GM19238 (cell line): ENCODE data around the gene DUSP9.
"Not testable (repeated sequence)": the region's sequence is repeated elsewhere in the genome, so short reads cannot be mapped to it uniquely, and the experiment has no call there.

Source experiments
- DNase-seq: peaks from one replicate; pipeline ENCODE4 v3.0.0; 2011; ENCODE audit warnings: low spot score; ENCODE audit not compliant: insufficient read length

The DUSP9 gene

DNA sequence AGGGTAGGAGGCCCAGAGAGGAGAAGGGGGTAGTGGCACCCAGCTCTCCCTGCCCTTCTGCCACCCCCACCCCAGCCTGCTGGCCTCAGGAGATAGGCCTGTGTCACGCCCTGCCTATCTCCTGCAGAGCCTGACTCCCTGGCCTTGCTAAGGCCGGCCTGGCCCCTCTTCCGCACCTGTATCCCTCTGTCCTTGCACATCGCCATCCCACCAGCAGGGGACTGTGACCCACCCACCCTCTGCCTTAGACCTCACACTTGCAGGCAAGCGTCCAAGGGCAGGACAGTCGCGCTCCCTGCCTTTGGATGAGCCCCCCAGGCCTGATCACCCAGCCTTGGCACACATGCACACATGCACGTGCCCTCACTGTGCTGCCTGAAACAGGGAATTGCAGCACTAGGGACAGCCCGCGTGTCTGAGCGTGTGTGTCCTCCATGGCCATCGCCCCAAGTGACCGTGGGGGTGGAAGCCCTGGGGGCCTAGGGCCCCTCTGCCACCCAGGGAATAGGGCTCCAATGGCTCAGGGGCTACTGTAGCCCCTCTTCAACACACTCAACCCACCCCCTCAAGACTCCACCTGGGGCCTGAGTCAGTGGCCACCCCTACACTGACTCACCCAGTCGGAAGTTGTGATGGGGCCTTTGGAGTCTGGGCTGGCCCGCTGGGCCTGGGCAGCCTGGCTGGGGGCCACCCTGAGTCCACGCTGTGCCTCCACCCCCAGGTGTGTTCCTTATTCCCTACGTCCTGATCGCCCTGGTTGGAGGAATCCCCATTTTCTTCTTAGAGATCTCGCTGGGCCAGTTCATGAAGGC lies 42.9 kb downstream of the DUSP9 start:
- no peak for DNase-seq

GRCh38 chrX:153690466-153690865 lies 43.5 kb downstream of the DUSP9 start:
- DNase-seq, result no peak

DNA sequence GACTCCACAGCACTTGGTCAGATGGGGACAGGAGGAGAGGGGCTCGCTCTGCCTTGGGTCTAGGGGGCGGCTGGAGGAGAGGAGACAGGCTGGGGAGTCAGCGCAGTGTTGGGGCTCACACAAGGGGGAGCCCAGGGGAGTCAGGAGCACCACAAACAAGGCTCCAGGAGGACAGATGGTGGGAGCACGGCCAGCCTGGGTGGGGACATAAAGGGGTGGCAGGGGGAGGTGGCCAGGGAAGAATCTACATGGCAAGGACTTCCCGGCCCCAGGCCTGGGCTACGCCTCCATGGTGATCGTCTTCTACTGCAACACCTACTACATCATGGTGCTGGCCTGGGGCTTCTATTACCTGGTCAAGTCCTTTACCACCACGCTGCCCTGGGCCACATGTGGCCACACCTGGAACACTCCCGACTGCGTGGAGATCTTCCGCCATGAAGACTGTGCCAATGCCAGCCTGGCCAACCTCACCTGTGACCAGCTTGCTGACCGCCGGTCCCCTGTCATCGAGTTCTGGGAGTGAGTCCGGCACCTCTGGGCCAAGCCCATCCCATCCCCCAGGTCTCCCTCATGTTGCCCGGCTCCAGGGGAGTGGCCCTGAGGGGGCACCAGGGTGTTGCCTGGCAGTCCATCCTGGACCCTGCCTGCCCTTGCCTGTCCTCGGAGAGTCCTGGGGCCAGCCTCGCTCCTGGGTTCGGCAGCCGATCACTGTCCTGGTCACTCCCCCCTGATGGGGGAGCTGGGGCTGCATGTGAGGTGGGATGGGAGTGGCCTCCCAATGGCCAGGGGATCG lies 44.2 kb downstream of the DUSP9 start:
- not testable (repeated sequence) for DNase-seq

DNA sequence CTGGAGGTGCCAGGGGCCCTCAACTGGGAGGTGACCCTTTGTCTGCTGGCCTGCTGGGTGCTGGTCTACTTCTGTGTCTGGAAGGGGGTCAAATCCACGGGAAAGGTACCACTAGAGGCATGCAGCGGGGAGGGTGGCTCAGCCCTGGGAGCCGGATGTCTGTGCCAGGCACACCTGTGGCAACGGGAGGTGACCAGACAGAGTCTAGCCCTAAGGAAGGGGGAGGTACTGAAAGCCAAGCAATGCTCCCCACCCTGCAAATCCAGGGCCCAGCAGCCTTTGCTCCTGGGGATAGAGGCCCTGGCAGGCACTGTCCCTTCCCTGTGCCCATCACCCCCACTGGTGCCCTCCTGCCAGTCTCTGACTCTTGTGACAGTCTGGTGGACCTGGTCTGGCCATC lies 45.0 kb downstream of the DUSP9 start:
- no peak for DNase-seq

GRCh38 chrX:153692611-153693156 lies 45.7 kb downstream of the DUSP9 start:
- no peak for DNase-seq

- DNase-seq, result no peak
These were observed 46.4 kb downstream of the DUSP9 start for GRCh38 chrX:153693216-153694086.

DNA sequence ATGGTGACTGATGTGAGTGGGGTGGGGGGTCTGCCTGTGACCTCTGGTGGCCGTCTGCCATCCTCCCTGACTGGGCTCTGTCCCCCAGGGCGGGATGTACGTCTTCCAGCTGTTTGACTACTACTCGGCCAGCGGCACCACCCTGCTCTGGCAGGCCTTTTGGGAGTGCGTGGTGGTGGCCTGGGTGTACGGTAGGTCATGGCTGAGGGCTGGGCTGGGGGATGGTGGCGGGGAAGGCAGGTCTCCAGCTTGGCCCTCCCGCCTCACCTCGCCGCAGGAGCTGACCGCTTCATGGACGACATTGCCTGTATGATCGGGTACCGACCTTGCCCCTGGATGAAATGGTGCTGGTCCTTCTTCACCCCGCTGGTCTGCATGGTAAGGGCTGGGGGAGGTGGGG lies 47.3 kb downstream of the DUSP9 start:
- not testable (repeated sequence) for DNase-seq

DNA sequence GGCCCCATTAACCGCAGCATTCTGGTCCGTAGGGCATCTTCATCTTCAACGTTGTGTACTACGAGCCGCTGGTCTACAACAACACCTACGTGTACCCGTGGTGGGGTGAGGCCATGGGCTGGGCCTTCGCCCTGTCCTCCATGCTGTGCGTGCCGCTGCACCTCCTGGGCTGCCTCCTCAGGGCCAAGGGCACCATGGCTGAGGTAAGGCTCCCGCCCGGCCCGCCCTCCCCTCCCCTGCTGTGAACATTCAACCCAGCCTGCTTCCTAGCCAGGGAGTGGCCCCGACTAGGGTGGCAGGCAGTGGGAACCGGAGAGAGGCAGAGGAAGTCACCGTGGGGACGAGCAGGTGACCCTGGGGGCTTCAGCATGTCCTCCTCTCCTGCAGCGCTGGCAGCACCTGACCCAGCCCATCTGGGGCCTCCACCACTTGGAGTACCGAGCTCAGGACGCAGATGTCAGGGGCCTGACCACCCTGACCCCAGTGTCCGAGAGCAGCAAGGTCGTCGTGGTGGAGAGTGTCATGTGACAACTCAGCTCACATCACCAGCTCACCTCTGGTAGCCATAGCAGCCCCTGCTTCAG lies 47.8 kb downstream of the DUSP9 start:
- no peak for DNase-seq

DNA sequence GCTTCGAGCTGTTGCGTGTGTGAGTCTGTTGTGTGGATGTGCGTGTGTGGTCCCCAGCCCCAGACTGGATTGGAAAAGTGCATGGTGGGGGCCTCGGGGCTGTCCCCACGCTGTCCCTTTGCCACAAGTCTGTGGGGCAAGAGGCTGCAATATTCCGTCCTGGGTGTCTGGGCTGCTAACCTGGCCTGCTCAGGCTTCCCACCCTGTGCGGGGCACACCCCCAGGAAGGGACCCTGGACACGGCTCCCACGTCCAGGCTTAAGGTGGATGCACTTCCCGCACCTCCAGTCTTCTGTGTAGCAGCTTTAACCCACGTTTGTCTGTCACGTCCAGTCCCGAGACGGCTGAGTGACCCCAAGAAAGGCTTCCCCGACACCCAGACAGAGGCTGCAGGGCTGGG lies 49.1 kb downstream of the DUSP9 start:
- no peak for DNase-seq

GRCh38 chrX:153696538-153696937 lies 49.5 kb downstream of the DUSP9 start:
- DNase-seq, result not testable (repeated sequence)

DNA sequence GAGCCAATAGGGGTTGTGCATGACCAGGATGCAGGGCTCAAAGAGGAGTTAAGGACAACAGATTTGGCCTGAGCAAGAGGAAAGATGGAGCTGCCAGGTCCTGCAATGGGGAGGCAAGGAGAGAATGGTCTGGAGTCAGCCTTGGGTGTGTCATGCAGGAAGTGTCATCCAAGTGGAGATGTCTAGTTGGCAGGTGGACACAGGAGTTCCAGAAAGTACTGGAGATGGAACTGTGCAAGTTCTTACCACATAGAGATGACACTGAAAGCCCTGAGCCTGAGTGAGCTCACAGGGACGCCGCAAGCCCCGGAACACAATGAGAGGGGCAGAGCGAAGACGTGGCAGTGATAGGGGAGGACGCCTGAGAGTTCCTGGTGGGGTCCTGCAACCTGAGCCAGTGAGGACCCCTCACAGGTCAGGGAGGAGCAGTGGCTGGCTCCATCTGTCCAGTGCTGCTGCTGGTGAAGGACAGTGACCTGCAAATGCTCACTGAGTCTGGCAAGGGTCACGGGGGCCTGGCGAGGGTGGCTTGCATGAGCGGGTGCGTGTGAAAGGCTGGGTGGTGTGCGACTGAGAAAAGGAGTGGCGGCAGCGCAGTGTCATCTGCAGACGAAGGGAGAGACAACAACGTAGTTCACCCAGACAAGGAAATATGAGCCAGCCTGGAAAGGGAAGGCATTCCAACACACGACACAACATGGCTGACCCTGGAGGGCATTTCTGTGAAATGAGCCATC lies 50.2 kb downstream of the DUSP9 start:
- DNase-seq, result not testable (repeated sequence)

- DNase-seq, result no peak
These were observed 51.2 kb downstream of the DUSP9 start for GRCh38 chrX:153697924-153698865.

DNA sequence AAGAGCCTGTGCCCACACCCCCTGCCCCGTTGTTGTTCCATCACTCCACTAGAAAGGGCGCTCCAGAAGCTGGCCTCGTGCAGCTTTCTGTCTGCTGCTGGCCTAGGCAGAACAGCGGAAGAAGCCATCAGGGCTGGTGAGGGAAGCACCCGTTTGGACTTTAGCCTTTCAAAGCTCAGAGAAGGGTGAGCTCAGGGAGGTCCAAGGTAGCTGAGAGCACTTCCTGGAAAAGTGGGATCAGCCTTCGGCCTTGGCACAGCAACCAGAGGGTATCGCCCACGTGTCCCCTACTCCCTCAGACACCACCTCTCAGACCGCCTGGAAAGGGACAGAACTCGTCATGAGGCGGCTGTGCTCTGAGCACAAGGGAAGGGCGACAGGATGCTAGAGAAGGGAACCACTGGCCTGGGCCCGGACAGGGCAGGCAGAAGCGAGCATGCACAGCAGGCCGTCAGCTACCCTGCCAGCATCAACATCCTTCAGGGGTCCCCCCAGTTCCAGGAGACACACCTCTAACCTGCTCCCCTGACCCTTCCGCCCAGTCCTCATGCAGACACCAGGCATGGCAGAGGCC lies 52.3 kb downstream of the DUSP9 start:
- not testable (repeated sequence) for DNase-seq

DNA sequence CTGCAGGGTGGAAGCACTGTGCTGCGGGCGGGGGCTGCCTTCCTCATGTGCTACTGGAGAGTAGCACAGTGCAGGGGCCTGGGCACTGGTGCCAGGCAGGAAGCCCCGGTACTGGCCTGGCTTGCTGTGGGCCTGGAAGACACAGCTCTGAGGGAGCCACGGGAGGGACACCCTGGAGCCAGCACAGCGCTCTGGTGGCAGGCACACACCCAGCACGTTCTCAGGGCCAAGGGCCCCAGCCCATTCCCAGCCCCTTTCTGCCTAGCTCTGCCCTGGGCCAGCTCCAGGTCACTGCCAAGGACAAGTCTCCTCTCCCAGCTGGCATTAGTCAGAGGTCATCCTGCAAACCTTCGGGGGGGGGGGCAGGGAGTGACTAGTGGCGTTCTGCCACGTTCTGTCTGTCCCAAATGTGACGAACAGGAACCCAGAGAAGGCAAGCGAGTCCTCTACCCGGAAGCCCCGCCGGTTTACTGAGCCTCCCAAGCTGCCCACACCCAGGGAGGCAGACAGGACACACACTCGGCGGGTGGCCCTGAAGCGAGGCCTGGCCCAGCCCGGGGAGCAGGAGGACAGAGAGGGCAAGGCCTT lies 52.9 kb downstream of the DUSP9 start:
- DNase-seq, result not testable (repeated sequence)

DNA sequence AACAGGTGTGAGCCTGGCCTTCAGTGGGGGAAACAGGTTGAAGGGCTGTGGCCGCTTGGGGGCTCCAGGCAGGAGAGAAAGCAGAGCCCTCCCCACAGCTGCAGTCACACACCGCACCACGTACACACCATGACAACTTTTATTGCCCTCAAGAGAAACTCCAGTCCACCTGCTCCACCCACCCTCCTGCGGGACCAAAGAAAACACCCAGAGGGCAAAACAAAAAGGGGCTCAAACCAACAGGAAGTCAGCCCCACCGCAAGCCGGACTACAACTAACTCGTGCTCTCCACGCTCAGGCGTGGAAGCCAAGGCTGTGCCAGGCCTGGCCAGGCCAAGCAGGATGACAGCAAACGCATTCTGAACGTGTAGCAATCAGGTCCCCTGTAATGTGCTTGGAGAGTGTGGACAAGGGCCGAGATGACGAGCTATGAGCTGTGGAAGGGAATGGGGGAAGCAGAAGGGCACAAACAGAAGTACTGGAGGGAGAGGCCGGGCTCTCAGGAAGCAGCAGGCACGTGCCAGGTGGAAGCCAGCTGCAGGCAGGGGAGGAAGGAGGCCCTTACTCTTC lies 53.5 kb downstream of the DUSP9 start:
- no peak for DNase-seq
